HG02840 (cell line): ENCODE measurements around the gene BCAS3.

Experiments used
- ATAC-seq: cut with Tn5 transposase; IDR thresholded peaks from one replicate; pipeline ENCODE4 v1.9.1; 2021; ENCODE audit warnings: mild to moderate bottlenecking, moderate library complexity, moderate number of reproducible peaks; ENCODE audit not compliant: unreplicated experiment, low FRiP score

The BCAS3 gene

GRCh38 chr17:61209106-61209439 lies 531.4 kb downstream of the BCAS3 start:
- ATAC-seq, result no peak

- ATAC-seq, result no peak
These were observed 531.9 kb downstream of the BCAS3 start for GRCh38 chr17:61209525-61209924.

GRCh38 chr17:61211236-61211635 lies 533.6 kb downstream of the BCAS3 start:
- ATAC-seq, result no peak

- no peak for ATAC-seq
These were observed 535.0 kb downstream of the BCAS3 start for GRCh38 chr17:61212655-61213054.

GRCh38 chr17:61214753-61215152 lies 537.1 kb downstream of the BCAS3 start:
- ATAC-seq, result no peak

- no peak for ATAC-seq
These were observed 538.4 kb downstream of the BCAS3 start for GRCh38 chr17:61216066-61216465.

- ATAC-seq, result no peak
These were observed 540.3 kb downstream of the BCAS3 start for GRCh38 chr17:61217878-61218437.

- no peak for ATAC-seq
These were observed 540.8 kb downstream of the BCAS3 start for GRCh38 chr17:61218438-61218837.

- no peak for ATAC-seq
These were observed 541.8 kb downstream of the BCAS3 start for GRCh38 chr17:61219460-61219859.

- ATAC-seq, result no peak
These were observed 543.5 kb downstream of the BCAS3 start for GRCh38 chr17:61221181-61221580.

- ATAC-seq, result no peak
These were observed 544.2 kb downstream of the BCAS3 start for GRCh38 chr17:61221597-61222471.

GRCh38 chr17:61223725-61224124 lies 546.1 kb downstream of the BCAS3 start:
- ATAC-seq, result no peak

GRCh38 chr17:61225178-61225882 lies 547.7 kb downstream of the BCAS3 start:
- no peak for ATAC-seq

GRCh38 chr17:61227866-61228265 lies 550.2 kb downstream of the BCAS3 start:
- ATAC-seq, result no peak

- ATAC-seq, result no peak
These were observed 552.8 kb downstream of the BCAS3 start for GRCh38 chr17:61230461-61230860.

GRCh38 chr17:61230972-61231820 lies 553.5 kb downstream of the BCAS3 start:
- ATAC-seq, result no peak

- ATAC-seq, result no peak
These were observed 555.2 kb downstream of the BCAS3 start for GRCh38 chr17:61232871-61233270.

- ATAC-seq, result no peak
These were observed 556.5 kb downstream of the BCAS3 start for GRCh38 chr17:61233991-61234750.

GRCh38 chr17:61235001-61235826 lies 557.6 kb downstream of the BCAS3 start:
- ATAC-seq, result no peak
